GM21528 (cell line): Measurements from ENCODE around the gene ERGIC3.

Experiments
- ATAC-seq: cut with Tn5 transposase; IDR thresholded peaks from one replicate; pipeline ENCODE4 v1.9.1; 2021; ENCODE audit warnings: mild to moderate bottlenecking, moderate library complexity; ENCODE audit not compliant: unreplicated experiment, low FRiP score

Gene ERGIC3

GRCh38 chr20:35541783-35542662, at the start of gene ERGIC3:
TSS of gene ERGIC3 (plus strand) at chr20:35542078. CDS start at chr20:35542098, 20 bp downstream.
- peak; percentile 91 for ATAC-seq

- ATAC-seq, result no peak
Observed at GRCh38 chr20:35492352-35492751, 49.5 kb upstream of the ERGIC3 start.

- ATAC-seq, result no peak
Observed at GRCh38 chr20:35496481-35496880, 45.4 kb upstream of the ERGIC3 start.

GRCh38 chr20:35497320-35497719, 44.6 kb upstream of the ERGIC3 start:
- ATAC-seq, result no peak

GRCh38 chr20:35497780-35498189, 44.1 kb upstream of the ERGIC3 start:
- ATAC-seq, result no peak

- ATAC-seq, result no peak
Observed at GRCh38 chr20:35499271-35499670, 42.6 kb upstream of the ERGIC3 start.

- ATAC-seq, result no peak
Observed at GRCh38 chr20:35502352-35502751, 39.5 kb upstream of the ERGIC3 start.

- ATAC-seq, result no peak
Observed at GRCh38 chr20:35503281-35503680, 38.6 kb upstream of the ERGIC3 start.

GRCh38 chr20:35503841-35504561, 37.9 kb upstream of the ERGIC3 start:
- no peak for ATAC-seq

GRCh38 chr20:35504751-35505150, 37.1 kb upstream of the ERGIC3 start:
- no peak for ATAC-seq

- no peak for ATAC-seq
Observed at GRCh38 chr20:35506179-35506578, 35.7 kb upstream of the ERGIC3 start.

- ATAC-seq, result no peak
Observed at GRCh38 chr20:35506872-35507638, 34.8 kb upstream of the ERGIC3 start.

- ATAC-seq, result no peak
Observed at GRCh38 chr20:35508493-35509218, 33.2 kb upstream of the ERGIC3 start.

- ATAC-seq, result no peak
Observed at GRCh38 chr20:35510951-35511735, 30.7 kb upstream of the ERGIC3 start.

- no peak for ATAC-seq
Observed at GRCh38 chr20:35511814-35512420, 30.0 kb upstream of the ERGIC3 start.

GRCh38 chr20:35514371-35514932, 27.4 kb upstream of the ERGIC3 start:
- no peak for ATAC-seq

GRCh38 chr20:35515341-35515740, 26.5 kb upstream of the ERGIC3 start:
- ATAC-seq, result no peak

- no peak for ATAC-seq
Observed at GRCh38 chr20:35515949-35516645, 25.8 kb upstream of the ERGIC3 start.
